Measurements from ENCODE around the gene APEH. TPM values are rescaled to one million over a fixed set of nuclear protein-coding genes. Genes with fewer than 3 reads are reported as not detected.
"Not testable (repeated sequence)": the region's sequence is repeated elsewhere in the genome, so short reads cannot be mapped to it uniquely, and the experiment has no call there.

APEH gene
- total RNA-seq, 1 donor from 2014 or later, result 163 TPM

DNA sequence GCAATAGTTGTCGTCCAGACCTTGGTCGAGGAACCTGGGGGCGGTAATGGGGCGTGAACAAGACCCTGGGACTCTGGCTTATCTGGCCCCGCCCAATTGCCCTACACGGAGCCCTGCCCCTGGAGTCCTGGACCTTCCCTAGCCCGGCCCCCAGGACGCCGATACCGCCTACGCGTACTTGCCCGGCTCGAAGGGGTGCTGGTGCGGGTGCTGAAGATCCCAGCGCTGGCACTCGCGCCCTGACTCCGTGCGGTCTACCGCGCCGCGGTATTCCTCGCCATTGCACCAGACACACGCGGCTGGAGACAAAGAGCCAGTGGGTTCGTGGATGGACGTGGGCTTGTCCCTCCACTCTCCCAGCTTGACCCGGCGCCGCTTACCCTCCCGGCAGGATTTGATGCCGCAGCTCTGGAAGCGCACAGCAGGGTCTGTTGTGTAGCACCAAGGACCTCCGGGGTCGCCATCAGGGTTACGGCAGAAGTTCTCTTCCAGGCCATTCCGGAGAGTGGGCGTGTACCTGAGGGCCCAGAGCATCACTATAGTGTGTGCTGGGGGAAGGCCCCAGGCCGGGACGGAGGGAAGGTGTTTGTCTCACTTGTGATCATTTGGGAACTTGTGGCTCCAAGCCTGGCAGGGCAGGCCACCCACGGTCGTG lies 12.7 kb downstream of the APEH start:
- Histone ChIP-seq H3K4me3 (ENCODE audit: low read depth, low read length) (peak overlapping the region; percentile 43), H3K36me3 (ENCODE audit: control insufficient read depth, insufficient read depth, low read length) (peaks cover 12% of the 10 kb centered on the region)
- not testable (repeated sequence) for FAIRE-seq; H3K27me3 ChIP-seq (ENCODE audit: control insufficient read depth, insufficient read depth, low read length)
- peak; percentile 73 for DNase-seq (ENCODE audit: low read depth)

DNA sequence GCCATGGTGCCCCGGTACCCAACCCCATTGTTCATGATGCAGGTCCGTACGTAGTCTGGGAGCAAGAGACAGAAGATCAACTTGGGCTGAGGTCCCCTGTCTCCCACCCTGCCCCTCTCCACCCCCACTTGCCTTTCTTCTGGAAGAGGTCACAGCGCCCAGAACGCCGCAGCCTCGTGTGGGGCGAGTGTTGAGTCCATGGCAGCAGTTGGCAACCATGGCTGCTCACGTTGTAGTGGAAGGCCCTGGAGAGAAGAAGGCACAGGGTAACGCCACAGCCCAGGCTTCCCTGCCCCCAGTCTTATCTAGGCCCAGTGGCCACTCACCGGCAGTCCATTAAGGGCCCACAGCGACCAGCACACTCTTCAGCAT lies 13.3 kb downstream of the APEH start:
- not testable (repeated sequence) for H3K4me3 ChIP-seq (ENCODE audit: low read depth, low read length); DNase-seq (ENCODE audit: low read depth); H3K36me3 ChIP-seq (ENCODE audit: control insufficient read depth, insufficient read depth, low read length); H3K27me3 ChIP-seq (ENCODE audit: control insufficient read depth, insufficient read depth, low read length); FAIRE-seq

DNA sequence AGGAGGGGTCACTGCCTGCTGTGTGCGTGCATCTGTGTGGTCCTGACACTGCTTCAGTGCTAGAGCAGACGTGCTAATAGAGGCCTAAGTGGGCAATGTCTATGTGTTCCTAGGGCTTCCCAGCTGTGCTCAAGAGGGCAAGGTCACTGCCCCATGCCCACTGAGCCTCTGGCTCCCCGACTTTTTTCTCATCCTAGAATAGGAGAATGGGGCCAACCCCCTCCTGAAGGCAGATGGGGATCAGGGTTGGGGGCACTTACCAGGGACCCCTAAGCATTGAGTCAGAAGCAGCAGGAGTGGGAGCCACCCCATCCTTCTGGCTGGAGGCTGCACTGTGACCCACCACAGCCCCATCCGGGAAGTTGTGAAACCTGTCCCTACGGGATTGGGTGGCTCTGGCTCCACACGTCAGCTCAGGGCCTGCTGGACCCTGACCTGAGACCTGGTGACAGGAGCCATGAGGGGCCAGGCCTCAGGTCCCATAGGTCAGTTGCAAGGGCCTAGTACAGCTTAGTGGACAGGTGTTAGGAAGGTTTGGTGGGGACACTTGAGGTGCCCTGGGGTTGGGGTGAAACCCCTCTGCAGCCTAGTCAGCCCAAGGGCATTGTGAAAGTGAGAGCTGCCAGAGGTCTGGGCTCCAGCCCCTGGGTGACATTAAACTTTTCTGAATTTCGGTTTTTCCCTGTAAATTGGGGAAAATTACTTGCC lies 14.3 kb downstream of the APEH start:
- not testable (repeated sequence) for FAIRE-seq; H3K27me3 ChIP-seq (ENCODE audit: control insufficient read depth, insufficient read depth, low read length); DNase-seq (ENCODE audit: low read depth); H3K36me3 ChIP-seq (ENCODE audit: control insufficient read depth, insufficient read depth, low read length)
- H3K4me3 ChIP-seq (ENCODE audit: low read depth, low read length), result peak overlapping the region; percentile 95

DNA sequence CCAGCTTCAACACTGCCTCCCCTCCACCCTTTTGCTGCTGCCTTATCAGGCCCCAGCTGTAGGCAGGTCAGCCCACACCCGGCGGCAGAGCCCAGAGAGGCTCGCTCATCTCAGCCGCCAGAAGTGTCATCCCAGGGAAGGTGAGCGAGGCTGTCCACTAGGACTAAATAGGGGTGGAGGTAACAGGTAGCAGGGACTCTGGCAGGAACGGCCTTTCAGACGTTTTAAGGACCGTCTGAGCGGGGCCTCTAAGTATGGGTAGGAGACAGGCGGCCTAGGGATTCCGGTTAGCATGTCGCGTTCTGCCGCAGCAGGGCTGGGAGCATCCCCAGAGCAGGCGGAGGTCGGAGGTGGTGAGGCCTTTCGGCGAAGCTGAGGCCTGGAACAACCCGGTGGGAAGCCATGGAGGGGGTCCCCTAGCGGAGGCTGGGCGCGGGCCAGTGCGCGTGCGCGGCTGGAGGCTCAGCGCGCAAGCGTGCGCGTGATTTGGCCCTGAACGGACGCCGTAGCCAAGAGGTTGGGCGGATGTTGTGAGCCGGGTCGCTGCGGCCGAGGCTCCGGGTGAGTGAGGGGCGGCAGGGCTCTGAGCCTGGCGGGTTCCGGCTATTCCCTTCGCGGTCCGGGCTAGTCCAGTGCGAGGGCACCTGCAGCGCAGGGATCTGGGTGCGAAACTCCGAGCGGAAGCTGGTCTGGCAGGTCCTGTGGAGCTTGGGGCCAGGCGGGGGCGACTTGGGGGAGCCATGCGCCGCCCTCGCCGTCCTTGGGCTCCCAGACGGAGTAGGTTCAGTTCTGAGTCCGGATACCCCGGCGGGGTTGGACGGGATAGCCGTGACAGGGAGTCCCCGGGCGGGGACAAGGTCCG lies 15.1 kb downstream of the APEH start, which contains the start of the genes MST1 and RNF123:
TSS of gene MST1 (minus strand) at position 429 of the 862 bp plus-strand sequence. CDS start 783 bp downstream, outside the sequence.
TSS of gene RNF123 (plus strand) at position 512 of the 862 bp plus-strand sequence. CDS start 1,609 bp downstream, outside the sequence.
- DNase-seq (ENCODE audit: low read depth), result peak; percentile 72
- Histone ChIP-seq H3K4me3 (ENCODE audit: low read depth, low read length) (peak within 1 kb of the TSS; percentile 95), H3K36me3 (ENCODE audit: control insufficient read depth, insufficient read depth, low read length) (no peaks in the 10 kb centered on the region), H3K27me3 (ENCODE audit: control insufficient read depth, insufficient read depth, low read length) (no peaks in the 10 kb centered on the region)
- TF ChIP-seq, protein P1, sequence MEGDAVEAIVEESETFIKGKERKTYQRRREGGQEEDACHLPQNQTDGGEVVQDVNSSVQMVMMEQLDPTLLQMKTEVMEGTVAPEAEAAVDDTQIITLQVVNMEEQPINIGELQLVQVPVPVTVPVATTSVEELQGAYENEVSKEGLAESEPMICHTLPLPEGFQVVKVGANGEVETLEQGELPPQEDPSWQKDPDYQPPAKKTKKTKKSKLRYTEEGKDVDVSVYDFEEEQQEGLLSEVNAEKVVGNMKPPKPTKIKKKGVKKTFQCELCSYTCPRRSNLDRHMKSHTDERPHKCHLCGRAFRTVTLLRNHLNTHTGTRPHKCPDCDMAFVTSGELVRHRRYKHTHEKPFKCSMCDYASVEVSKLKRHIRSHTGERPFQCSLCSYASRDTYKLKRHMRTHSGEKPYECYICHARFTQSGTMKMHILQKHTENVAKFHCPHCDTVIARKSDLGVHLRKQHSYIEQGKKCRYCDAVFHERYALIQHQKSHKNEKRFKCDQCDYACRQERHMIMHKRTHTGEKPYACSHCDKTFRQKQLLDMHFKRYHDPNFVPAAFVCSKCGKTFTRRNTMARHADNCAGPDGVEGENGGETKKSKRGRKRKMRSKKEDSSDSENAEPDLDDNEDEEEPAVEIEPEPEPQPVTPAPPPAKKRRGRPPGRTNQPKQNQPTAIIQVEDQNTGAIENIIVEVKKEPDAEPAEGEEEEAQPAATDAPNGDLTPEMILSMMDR (IDR thresholded peaks at IDR 0.05; ENCODE audit: insufficient read depth, low read length, severe bottlenecking), result peak; percentile 51
- no peak for FAIRE-seq

DNA sequence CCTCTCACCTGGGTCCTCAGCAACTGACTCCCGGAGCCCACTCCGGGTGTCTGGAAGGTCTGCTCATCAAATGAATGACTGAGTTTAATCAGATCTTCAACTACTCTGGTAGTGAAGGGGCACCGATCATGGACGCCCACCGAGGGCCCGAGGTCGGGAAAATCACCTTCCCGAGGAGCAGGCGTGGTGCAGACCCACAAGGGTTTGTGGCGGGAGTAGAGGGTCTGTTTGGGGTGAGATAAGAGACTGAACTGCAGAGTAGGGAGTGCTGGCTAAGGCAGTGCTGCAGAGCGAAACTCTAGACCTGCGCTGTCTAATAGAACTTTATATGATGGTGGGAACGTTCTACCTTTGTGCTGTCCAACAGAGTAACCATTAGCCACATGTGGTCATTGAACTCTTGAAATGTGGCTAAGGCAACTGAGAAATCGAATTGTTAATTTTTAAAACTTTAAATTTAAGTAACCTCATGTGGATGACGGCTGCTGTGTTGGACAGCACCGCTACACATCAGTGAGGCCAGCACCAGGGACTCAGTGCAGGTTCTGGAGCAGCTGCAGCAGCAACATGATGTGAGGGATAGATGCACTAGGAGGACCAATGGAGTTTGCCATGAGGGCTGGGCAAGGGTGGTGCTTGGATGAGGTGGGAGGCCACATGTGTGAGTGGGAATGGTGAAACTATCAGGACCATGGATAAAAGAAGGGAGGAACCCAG lies 15.9 kb downstream of the APEH start:
- not testable (repeated sequence) for DNase-seq (ENCODE audit: low read depth); FAIRE-seq

DNA sequence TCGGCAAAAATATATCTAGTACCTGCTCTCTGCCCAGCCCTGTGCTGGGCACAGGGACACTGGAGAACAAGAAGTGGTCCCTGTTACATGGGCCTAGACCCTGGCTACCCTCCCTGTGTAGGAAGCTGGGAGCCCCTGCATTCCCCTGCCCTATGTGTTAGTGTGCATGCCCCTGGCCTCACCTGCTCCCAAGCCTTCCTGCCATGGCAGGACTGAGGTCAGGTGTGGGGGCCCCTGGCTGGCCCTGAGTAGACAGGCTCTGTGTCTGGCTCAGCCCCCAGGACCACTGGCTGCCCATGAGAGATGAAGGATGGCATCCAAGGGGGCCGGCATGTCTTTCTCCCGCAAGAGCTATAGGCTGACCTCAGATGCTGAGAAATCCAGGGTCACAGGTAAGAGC lies 16.7 kb downstream of the APEH start:
- H3K4me3 ChIP-seq (ENCODE audit: low read depth, low read length), result not testable (repeated sequence)

More for the DNA sequence above, 15.9 kb downstream of the APEH start:
- H3K36me3 ChIP-seq (ENCODE audit: control insufficient read depth, insufficient read depth, low read length); H3K27me3 ChIP-seq (ENCODE audit: control insufficient read depth, insufficient read depth, low read length): not testable (repeated sequence)
- H3K4me3 ChIP-seq (ENCODE audit: low read depth, low read length), result peak overlapping the region; percentile 95

DNA sequence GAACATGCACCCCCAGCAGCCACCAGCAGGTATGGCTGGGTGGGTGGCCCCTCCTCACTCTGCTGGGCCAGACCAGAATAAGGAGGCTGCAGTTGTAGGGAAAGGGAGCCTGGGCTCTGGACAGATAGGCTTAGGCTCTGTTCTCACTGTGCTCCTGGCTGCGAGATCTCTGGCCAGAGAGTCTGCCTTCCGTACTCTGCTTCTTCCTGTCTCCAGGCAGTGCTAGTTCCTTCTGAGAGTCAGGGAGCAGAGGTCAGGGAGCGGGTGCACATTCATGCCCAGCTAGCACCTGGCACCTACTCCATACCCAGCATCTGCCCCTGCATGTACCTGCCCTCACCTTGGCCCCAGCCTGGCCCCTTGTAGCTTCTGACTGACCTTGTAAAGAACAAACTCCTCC lies 17.3 kb downstream of the APEH start:
- H3K27me3 ChIP-seq (ENCODE audit: control insufficient read depth, insufficient read depth, low read length); H3K4me3 ChIP-seq (ENCODE audit: low read depth, low read length); H3K36me3 ChIP-seq (ENCODE audit: control insufficient read depth, insufficient read depth, low read length); FAIRE-seq; DNase-seq (ENCODE audit: low read depth): not testable (repeated sequence)

More for the DNA sequence above, 16.7 kb downstream of the APEH start:
- DNase-seq (ENCODE audit: low read depth); H3K36me3 ChIP-seq (ENCODE audit: control insufficient read depth, insufficient read depth, low read length); FAIRE-seq; H3K27me3 ChIP-seq (ENCODE audit: control insufficient read depth, insufficient read depth, low read length): not testable (repeated sequence)

DNA sequence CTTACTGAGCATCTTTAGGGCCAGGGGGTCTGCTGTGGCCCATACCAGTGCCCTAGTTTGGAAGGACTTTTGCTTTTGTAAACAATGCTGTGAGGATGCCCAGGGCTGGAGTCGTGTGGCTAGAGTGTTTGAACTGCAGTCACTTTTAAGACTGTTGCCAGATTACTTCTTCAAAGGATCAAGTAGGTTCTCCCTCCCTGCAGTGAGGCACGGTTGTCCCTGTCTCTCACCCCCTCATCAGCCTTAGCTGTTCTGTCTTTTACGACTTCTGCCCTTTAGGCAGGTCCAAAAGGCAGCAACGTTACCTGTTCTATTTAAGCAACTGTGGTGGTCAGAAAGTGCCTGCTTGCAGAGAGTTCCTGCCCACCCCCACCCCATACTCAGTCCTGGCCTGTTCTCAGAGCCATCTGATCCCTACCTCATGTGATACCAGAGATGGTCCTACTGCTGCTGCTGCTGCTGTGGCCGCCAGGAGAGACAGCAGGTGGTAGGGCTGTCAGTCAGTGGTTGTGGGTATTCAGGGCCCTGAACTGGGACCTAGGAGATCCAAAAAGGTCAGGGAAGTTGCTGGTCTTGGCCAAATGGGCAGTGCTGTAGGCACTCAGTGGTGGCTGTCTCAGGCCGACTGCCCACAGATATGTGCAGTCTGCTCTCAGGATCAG lies 20.4 kb downstream of the APEH start:
- not testable (repeated sequence) for H3K27me3 ChIP-seq (ENCODE audit: control insufficient read depth, insufficient read depth, low read length); H3K4me3 ChIP-seq (ENCODE audit: low read depth, low read length); DNase-seq (ENCODE audit: low read depth); H3K36me3 ChIP-seq (ENCODE audit: control insufficient read depth, insufficient read depth, low read length); FAIRE-seq

DNA sequence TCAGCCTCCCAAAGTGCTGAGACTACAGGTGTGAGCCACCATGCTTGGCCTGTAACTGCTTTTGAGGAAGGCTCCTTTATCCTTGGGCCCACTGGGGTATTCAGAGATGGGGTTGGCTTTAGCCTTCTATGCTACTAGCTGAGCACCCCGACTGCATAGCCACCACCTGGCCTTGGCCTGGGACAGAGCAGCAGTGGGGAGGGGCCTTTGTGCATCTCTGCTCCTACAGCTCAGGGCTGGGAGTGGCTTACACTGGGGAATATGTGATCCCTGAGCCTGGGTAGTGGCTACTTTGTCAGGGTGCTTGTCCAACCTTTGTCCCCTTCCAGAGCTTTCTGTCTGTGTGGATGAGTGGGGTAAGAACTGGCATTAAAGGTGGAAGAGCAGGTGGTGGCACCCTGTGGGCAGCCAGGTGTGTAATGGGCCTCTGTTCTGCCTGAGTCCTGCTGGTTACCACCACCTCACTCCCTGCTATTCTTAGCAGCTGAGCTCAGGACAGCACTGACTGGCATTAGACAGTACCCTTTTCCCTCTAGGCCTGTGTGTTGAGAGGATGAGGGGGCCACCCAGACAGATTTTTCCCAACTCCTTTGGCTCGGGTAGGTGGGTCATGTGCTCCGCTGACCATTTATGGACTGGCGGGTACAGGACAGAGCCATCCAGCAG lies 21.3 kb downstream of the APEH start:
- not testable (repeated sequence) for DNase-seq (ENCODE audit: low read depth); H3K27me3 ChIP-seq (ENCODE audit: control insufficient read depth, insufficient read depth, low read length); H3K4me3 ChIP-seq (ENCODE audit: low read depth, low read length)
- FAIRE-seq, result peak; percentile 50
- peaks cover 10% of the 10 kb centered on the region for H3K36me3 ChIP-seq (ENCODE audit: control insufficient read depth, insufficient read depth, low read length)

Measured in bronchial epithelial cell (primary cell).